Kidney (tissue), 14 donors: ENCODE measurements around the gene EIF3K. TPM values are rescaled to one million over a fixed set of nuclear protein-coding genes. Genes with fewer than 3 reads are reported as not detected.

Experiments used
- DNase-seq, 5 donors: peaks; one replicate each; pipeline ENCODE4 v3.0.0-alpha.2; 2013 to 2020
- FAIRE-seq: peaks from 2 replicates; lab custom pipeline; 2012; peaks lifted over from hg19 to GRCh38; lab: Jason Lieb, UNC
- H3K27ac ChIP-seq, 2 donors: one replicate each; pipeline ENCODE4 v1.7.0; 2013; ENCODE audit warnings: low read depth in 2 of 2, low read length in 2 of 2, inconsistent platforms in 1 of 2
- H3K27me3 ChIP-seq: one replicate; pipeline ENCODE4 v1.7.1; 2013; ENCODE audit warnings: low read length, inconsistent platforms; ENCODE audit not compliant: control insufficient read depth, insufficient read depth
- H3K36me3 ChIP-seq, 3 donors: one replicate each; pipeline versions ENCODE4 v1.7.0 to v1.7.1; 2013; ENCODE audit warnings: low read length in 3 of 3, control low read depth in 1 of 3, inconsistent platforms in 1 of 3; ENCODE audit not compliant: insufficient read depth in 3 of 3, control insufficient read depth in 2 of 3
- H3K4me1 ChIP-seq, 3 donors: one replicate each; pipeline versions ENCODE4 v1.7.0 to v1.7.1; 2013; ENCODE audit warnings: low read length in 3 of 3, inconsistent platforms in 1 of 3, low read depth in 1 of 3; ENCODE audit not compliant: control insufficient read depth in 2 of 3, insufficient read depth in 2 of 3
- H3K4me3 ChIP-seq, 3 donors: one replicate each; pipeline versions ENCODE4 v1.7.0 to v1.8.1; 2013; ENCODE audit warnings: low read length in 3 of 3, control low read depth in 1 of 3, inconsistent platforms in 1 of 3
- H3K9ac ChIP-seq, 3 donors: one replicate each; pipeline versions ENCODE4 v1.7.0 to v1.7.1; 2013; ENCODE audit warnings: low read length in 3 of 3, control low read depth in 1 of 3, inconsistent platforms in 1 of 3
- H3K9me3 ChIP-seq, 3 donors: one replicate each; pipeline versions ENCODE4 v1.7.0 to v1.7.1; 2013; ENCODE audit warnings: low read length in 3 of 3, control low read depth in 1 of 3, inconsistent platforms in 1 of 3; ENCODE audit not compliant: control insufficient read depth in 2 of 3, insufficient read depth in 1 of 3
- intact Hi-C: fragments of 100-400 bp; cut with DNase I; formaldehyde crosslinking; loops from one replicate; pipeline ENCODE4 v1.11.1; 2022
- polyA plus RNA-seq: library from polyadenylated mRNA; stranded (reverse); fragments of 350-450 nt; fragmentation: Illumina TruSeq; extraction: RNeasy Lipid Tissue Mini Kit (QIAGEN cat#74804); gene quantifications from one replicate; pipeline ENCODE4 v1.2.3, GENCODE V29; 2014; ENCODE audit warnings: low read depth, low replicate concordance; ENCODE audit not compliant: insufficient read depth
- total RNA-seq: library from RNA; stranded (reverse); fragmentation: NEBNext Ultra II Directional; extraction: Animal tissue kit (Norgen Biotek cat#: 25700); gene quantifications from one replicate; pipeline ENCODE4 v1.2.1, GENCODE V29; 2021
- TF ChIP-seq, protein P1 (sequence below): IDR thresholded peaks from 3 replicates; pipeline ENCODE4 v1.5.1; 2012; ENCODE audit warnings: mild to moderate bottlenecking, moderate library complexity, borderline replicate concordance; ENCODE audit not compliant: insufficient read depth; ENCODE audit errors: extremely low read depth
- donor health status: control.
- donor health status: control.
- donor health status: control.
- donor health status: control.
- donor health status: control.
- donor health status: DM: yes; HTN: yes; CAD: no.
- donor health status: Normal renal cell carcinoma (clear cell type).

The EIF3K gene
- total and polyA plus RNA-seq, 2 donors from 2014 or later, result 259 to 723 TPM

DNA sequence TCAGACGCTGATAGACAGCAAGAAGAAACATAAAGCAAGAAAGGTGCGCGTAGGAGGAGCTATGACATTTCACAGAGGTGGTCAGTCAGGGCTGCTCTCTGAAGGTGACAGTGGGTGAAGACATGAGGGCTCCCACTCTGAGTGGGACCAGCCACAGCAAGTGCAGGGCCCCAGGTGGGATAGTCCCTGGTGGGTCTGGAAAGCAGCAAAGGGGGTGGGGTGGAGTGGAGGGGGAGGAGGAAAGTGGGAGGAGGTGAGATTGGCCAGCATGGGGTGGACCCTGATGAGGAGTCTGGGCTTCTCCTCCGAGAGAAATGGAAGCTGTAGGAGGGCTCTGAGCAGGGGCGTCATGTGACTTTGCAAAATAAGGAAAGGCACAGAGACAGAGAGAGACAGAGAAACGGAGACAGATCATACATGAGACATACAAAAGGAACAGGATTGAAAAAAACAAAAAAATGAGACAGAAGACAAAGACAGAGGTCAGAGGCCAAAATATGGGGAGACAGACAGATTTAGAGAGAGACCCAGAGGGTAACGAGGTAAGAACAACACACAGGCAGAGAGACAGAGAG is 3.9 kb upstream of the EIF3K start:
- intact Hi-C loops, result no loop called here
- no peaks in the 10 kb centered on the region for H3K36me3 ChIP-seq
- FAIRE-seq, result no peak
- H3K9me3 ChIP-seq, result no peaks in the 10 kb centered on the region
- DNase-seq, result no peak
- no peak overlapping the region for H3K9ac ChIP-seq
- H3K27ac ChIP-seq, result no peak overlapping the region
- peaks cover 2 to 14% (median 10%) of the 10 kb centered on the region in 3 donors for H3K4me1 ChIP-seq
- TF ChIP-seq, protein P1, sequence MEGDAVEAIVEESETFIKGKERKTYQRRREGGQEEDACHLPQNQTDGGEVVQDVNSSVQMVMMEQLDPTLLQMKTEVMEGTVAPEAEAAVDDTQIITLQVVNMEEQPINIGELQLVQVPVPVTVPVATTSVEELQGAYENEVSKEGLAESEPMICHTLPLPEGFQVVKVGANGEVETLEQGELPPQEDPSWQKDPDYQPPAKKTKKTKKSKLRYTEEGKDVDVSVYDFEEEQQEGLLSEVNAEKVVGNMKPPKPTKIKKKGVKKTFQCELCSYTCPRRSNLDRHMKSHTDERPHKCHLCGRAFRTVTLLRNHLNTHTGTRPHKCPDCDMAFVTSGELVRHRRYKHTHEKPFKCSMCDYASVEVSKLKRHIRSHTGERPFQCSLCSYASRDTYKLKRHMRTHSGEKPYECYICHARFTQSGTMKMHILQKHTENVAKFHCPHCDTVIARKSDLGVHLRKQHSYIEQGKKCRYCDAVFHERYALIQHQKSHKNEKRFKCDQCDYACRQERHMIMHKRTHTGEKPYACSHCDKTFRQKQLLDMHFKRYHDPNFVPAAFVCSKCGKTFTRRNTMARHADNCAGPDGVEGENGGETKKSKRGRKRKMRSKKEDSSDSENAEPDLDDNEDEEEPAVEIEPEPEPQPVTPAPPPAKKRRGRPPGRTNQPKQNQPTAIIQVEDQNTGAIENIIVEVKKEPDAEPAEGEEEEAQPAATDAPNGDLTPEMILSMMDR, result no peak
- H3K4me3 ChIP-seq, result no peak overlapping the region
- H3K27me3 ChIP-seq, result no peaks in the 10 kb centered on the region

DNA sequence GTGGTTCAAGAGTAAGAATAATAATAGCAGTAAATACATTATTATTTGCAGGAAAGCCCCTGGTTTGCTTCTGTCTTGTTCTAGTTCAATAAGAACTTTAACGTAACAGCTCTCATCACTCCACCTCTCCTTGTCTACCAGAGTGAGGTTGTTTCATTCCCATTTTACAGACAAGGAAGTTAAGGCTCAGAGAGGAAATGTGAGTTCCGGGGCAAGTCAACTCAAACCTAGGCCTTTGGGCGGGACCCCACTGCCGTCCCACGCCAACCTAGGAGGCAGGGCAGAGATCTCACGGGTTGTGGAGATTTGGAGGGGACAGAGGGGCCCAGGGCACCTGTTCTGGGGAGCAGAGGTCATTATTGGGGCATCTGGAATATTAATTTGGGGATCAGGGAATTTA is 2.7 kb upstream of the EIF3K start:
- DNase-seq (no peak), FAIRE-seq (no peak)
- H3K4me1 ChIP-seq, result peaks cover 2 to 18% (median 10%) of the 10 kb centered on the region in 3 donors
- TF ChIP-seq, protein P1, result no peak
- intact Hi-C loops, result no loop called here
- no peak overlapping the region for H3K9ac ChIP-seq
- no peaks in the 10 kb centered on the region for H3K27me3 ChIP-seq
- H3K4me3 ChIP-seq, result no peak overlapping the region
- no peaks in the 10 kb centered on the region for H3K9me3 ChIP-seq
- H3K27ac ChIP-seq, result no peak overlapping the region
- peaks cover 0 to 6% (median 4%) of the 10 kb centered on the region in 3 donors for H3K36me3 ChIP-seq

- no peak for FAIRE-seq
- H3K9me3 ChIP-seq, result no peaks in the 10 kb centered on the region
- intact Hi-C loops, result no loop called here
- no peak overlapping the region for H3K9ac ChIP-seq
- no peaks in the 10 kb centered on the region for H3K27me3 ChIP-seq
- peaks cover 2 to 18% (median 10%) of the 10 kb centered on the region in 3 donors for H3K4me1 ChIP-seq
- DNase-seq, result peak in 1 of 5 donors; percentile 75
- peaks cover 4 to 15% (median 9%) of the 10 kb centered on the region in 3 donors for H3K36me3 ChIP-seq
- H3K4me3 ChIP-seq, result no peak overlapping the region
- TF ChIP-seq, protein P1, result no peak
- H3K27ac ChIP-seq, result no peak overlapping the region
Observed at GRCh38 chr19:38617283-38617763, 1.7 kb upstream of the EIF3K start.
